ENCODE measurements around the gene LRP5. TPM values are rescaled to one million over a fixed set of nuclear protein-coding genes. Genes with fewer than 3 reads are reported as not detected.

The LRP5 gene
- total and polyA plus RNA-seq, 9 of the 15 experiments (the other 6 are each of a cell fraction or from before 2014, with no cell fraction given): 0.48 to 44.2 (median 13.5) TPM

DNA sequence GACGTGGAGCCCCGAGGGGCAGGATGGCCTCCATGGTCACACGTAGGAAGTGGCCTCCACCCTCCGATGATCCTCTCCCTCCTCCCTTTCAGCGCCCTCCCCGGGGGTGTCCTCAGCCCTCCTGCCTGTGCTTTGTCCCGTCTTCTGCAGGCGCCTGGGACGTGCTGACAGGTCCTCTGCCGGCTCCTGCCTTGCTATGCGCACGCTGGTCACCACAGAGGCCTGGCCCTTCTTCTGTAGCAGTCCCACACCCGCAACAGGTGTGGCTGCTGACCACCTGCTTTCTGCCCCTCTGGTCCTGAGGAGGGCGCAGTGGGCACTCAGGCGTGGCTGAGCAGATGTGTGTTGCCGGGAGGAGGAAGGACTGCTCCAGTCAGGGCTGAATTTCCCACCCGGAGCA, 120.5 kb downstream of the LRP5 start:
- H2AFZ ChIP-seq (ENCODE audit: low read depth, low read length): no peak overlapping the region
- no peak overlapping the region for H3K4me3 ChIP-seq
- ChIA-PET CTCF (ENCODE audit: low intra/inter-chr PET ratio) (no interaction called here), POLR2A (no interaction called here)
- peaks cover 12% of the 10 kb centered on the region for H3K9me1 ChIP-seq (ENCODE audit: control insufficient read depth, insufficient read depth, low read length)
- no peak overlapping the region for H3K27ac ChIP-seq (ENCODE audit: extremely low read depth, low read depth, low read length)
- H3K4me2 ChIP-seq (ENCODE audit: insufficient read depth, low read length): no peak overlapping the region
- in situ Hi-C loops (cut with MboI): no loop called here
- H3K79me2 ChIP-seq (ENCODE audit: control insufficient read depth, insufficient read depth, low read length): no peaks in the 10 kb centered on the region
- H3K4me1 ChIP-seq (replicated peaks in 1 of 2; ENCODE audit: control insufficient read depth in 2 of 2, insufficient read depth in 2 of 2, low read length in 2 of 2): peaks cover 15 to 33% of the 10 kb centered on the region in 2 experiments; a peak in 4 of 5 replicates
- H3K27me3 ChIP-seq (ENCODE audit: control insufficient read depth in 2 of 2, insufficient read depth in 2 of 2, low read length in 2 of 2): no peaks in the 10 kb centered on the region
- 0 out of 4 replicates have a peak overlapping the region, but pooled peaks of 1 of the 2 experiments have one; percentile 53 for H3K9ac ChIP-seq (ENCODE audit: insufficient read depth in 1 of 2, low read depth in 2 of 2, low read length in 2 of 2)
- WGBS (ENCODE audit: insufficient coverage, low coverage, missing lambda C conversion rate): 87% methylated on average over 11 of the region's 17 CpGs
- intact Hi-C loops (cut with micrococcal nuclease): no loop called here
- H3K36me3 ChIP-seq (ENCODE audit: control insufficient read depth, insufficient read depth, low read length): peaks cover 61% of the 10 kb centered on the region; the same call in 2 of the 3 replicates
- FAIRE-seq (no peak), ATAC-seq (no peak), DNase-seq (ENCODE audit: extremely low read depth in 1 of 4, low spot score in 3 of 4) (no peak)
- no peaks in the 10 kb centered on the region; the same call in 1 of the 2 replicates for H3K9me3 ChIP-seq (replicated peaks; ENCODE audit: control insufficient read depth, insufficient read depth, low read depth, low read length)
- BruUV-seq (replicated peaks): no TSS peak
- no peaks in the 10 kb centered on the region; the same call in 1 of the 2 replicates for H4K20me1 ChIP-seq (replicated peaks; ENCODE audit: control insufficient read depth, insufficient read depth, low read length)
- TF ChIP-seq CTBP1 (IDR thresholded peaks at IDR 0.05; ENCODE audit: borderline replicate concordance) (no peak), ETV6 (IDR thresholded peaks at IDR 0.05; ENCODE audit: borderline replicate concordance in 1 of 2, low read depth in 2 of 2, low read length in 1 of 2) (no peak), ETV6 (CRISPR knock-in tag; IDR thresholded peaks at IDR 0.05; ENCODE audit: borderline replicate concordance) (no peak)
- TF ChIP-seq, protein P1, sequence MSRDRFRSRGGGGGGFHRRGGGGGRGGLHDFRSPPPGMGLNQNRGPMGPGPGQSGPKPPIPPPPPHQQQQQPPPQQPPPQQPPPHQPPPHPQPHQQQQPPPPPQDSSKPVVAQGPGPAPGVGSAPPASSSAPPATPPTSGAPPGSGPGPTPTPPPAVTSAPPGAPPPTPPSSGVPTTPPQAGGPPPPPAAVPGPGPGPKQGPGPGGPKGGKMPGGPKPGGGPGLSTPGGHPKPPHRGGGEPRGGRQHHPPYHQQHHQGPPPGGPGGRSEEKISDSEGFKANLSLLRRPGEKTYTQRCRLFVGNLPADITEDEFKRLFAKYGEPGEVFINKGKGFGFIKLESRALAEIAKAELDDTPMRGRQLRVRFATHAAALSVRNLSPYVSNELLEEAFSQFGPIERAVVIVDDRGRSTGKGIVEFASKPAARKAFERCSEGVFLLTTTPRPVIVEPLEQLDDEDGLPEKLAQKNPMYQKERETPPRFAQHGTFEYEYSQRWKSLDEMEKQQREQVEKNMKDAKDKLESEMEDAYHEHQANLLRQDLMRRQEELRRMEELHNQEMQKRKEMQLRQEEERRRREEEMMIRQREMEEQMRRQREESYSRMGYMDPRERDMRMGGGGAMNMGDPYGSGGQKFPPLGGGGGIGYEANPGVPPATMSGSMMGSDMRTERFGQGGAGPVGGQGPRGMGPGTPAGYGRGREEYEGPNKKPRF (IDR thresholded peaks at IDR 0.05; ENCODE audit: low read depth, low read length): no peak

All from K562 (cell line).